HEK293 (cell line): ENCODE results near the gene DNAH8.

Experiments
- CTCF ChIA-PET: fragments of 350-600 bp; formaldehyde crosslinking; extraction: SDS; loops from one replicate; lab custom pipeline; 2021; ENCODE audit warnings: antibody characterized with exemption; lab: Yijun Ruan, JAX
- POLR2A ChIA-PET: fragments of 300-600 bp; formaldehyde crosslinking; extraction: SDS; loops from one replicate; lab custom pipeline; 2020; ENCODE audit warnings: antibody characterized with exemption, inconsistent platforms; lab: Yijun Ruan, JAX
- H3K27ac ChIP-seq: fragments of 200-500 bp; sonication (Bioruptor generic); 2 replicates; pipeline ENCODE4 v1.5.1; 2014; ENCODE audit warnings: low read depth, low read length, control low read depth, inconsistent platforms; ENCODE audit errors: extremely low read depth
- H3K36me3 ChIP-seq, 2 experiments: fragments of 200-500 bp in 1 of 2; sonication (Bioruptor generic) in 1 of 2; 1 replicate in 1 of 2; 2 replicates in 1 of 2; pipeline ENCODE4 v1.5.1; 2014 to 2017; ENCODE audit warnings: inconsistent platforms in 2 of 2, low read length in 2 of 2; ENCODE audit not compliant: control insufficient read depth in 2 of 2, insufficient read depth in 1 of 2
- H3K4me1 ChIP-seq: fragments of 200-500 bp; sonication (Bioruptor generic); 2 replicates; pipeline ENCODE4 v1.5.1; 2014; ENCODE audit warnings: mild to moderate bottlenecking, low read length, inconsistent platforms; ENCODE audit not compliant: control insufficient read depth, insufficient read depth
- H3K4me3 ChIP-seq: 2 replicates; pipeline ENCODE4 v1.5.1; 2011; ENCODE audit warnings: low read depth, mild to moderate bottlenecking, control low read depth, low read length, moderate library complexity
- H3K9me3 ChIP-seq: fragments of 200-500 bp; sonication (Bioruptor generic); 2 replicates; pipeline ENCODE4 v1.5.1; 2014; ENCODE audit warnings: low read depth, low read length, inconsistent platforms; ENCODE audit not compliant: control insufficient read depth, insufficient read depth
- BCL11B ChIP-seq: fragments of 450-650 bp; formaldehyde crosslinking; IDR thresholded peaks from 2 replicates; pipeline ENCODE4 v1.5.1; 2016; ENCODE audit warnings: low read depth, missing biosample characterization, missing genetic modification characterization
- FEZF1 ChIP-seq: fragments of 450-650 bp; formaldehyde crosslinking; IDR thresholded peaks from 2 replicates; pipeline ENCODE4 v1.5.1; 2016; ENCODE audit warnings: missing biosample characterization, missing genetic modification characterization
- OSR2 ChIP-seq: fragments of 450-650 bp; formaldehyde crosslinking; IDR thresholded peaks from 2 replicates; pipeline ENCODE4 v1.5.1; 2016; ENCODE audit warnings: missing biosample characterization, missing genetic modification characterization
- OVOL3 ChIP-seq: fragments of 450-650 bp; formaldehyde crosslinking; IDR thresholded peaks from 2 replicates; pipeline ENCODE4 v1.5.1; 2016; ENCODE audit warnings: missing biosample characterization, missing genetic modification characterization
- PRDM1 ChIP-seq: fragments of 450-650 bp; formaldehyde crosslinking; IDR thresholded peaks from 2 replicates; pipeline ENCODE4; 2016; ENCODE audit warnings: missing biosample characterization, missing genetic modification characterization
- SCRT2 ChIP-seq: fragments of 450-650 bp; formaldehyde crosslinking; IDR thresholded peaks from 2 replicates; pipeline ENCODE4 v1.5.1; 2016; ENCODE audit warnings: missing biosample characterization, missing genetic modification characterization
- WT1 ChIP-seq: fragments of 450-650 bp; formaldehyde crosslinking; IDR thresholded peaks from 2 replicates; pipeline ENCODE4 v1.5.1; 2016; ENCODE audit warnings: missing biosample characterization, missing genetic modification characterization
- ZBTB21 ChIP-seq: fragments of 450-650 bp; formaldehyde crosslinking; IDR thresholded peaks from 2 replicates; pipeline ENCODE4 v1.5.1; 2017; ENCODE audit warnings: missing biosample characterization, missing genetic modification characterization
- ZFP37 ChIP-seq: fragments of 450-650 bp; formaldehyde crosslinking; IDR thresholded peaks from 2 replicates; pipeline ENCODE4 v1.5.1; 2016; ENCODE audit warnings: missing biosample characterization, missing genetic modification characterization
- ZIC2 ChIP-seq: fragments of 450-650 bp; formaldehyde crosslinking; IDR thresholded peaks from 2 replicates; pipeline ENCODE4 v1.5.1; 2016; ENCODE audit warnings: missing biosample characterization, missing genetic modification characterization
- ZNF19 ChIP-seq: fragments of 450-650 bp; formaldehyde crosslinking; IDR thresholded peaks from 2 replicates; pipeline ENCODE4; 2016; ENCODE audit warnings: missing biosample characterization, missing genetic modification characterization, low read depth
- ZNF2 ChIP-seq: fragments of 450-650 bp; formaldehyde crosslinking; IDR thresholded peaks from 2 replicates; pipeline ENCODE4 v1.5.1; 2016; ENCODE audit warnings: missing biosample characterization, missing genetic modification characterization
- ZNF223 ChIP-seq: fragments of 450-650 bp; formaldehyde crosslinking; IDR thresholded peaks from 2 replicates; pipeline ENCODE4 v1.5.1; 2016; ENCODE audit warnings: missing biosample characterization, missing genetic modification characterization
- ZNF324 ChIP-seq: fragments of 450-650 bp; formaldehyde crosslinking; IDR thresholded peaks from 2 replicates; pipeline ENCODE4 v1.5.1; 2016; ENCODE audit warnings: missing biosample characterization, missing genetic modification characterization
- ZNF335 ChIP-seq: fragments of 450-650 bp; formaldehyde crosslinking; conservative IDR thresholded peaks from 2 replicates; pipeline ENCODE4 v1.5.1; 2016; ENCODE audit warnings: missing biosample characterization, missing genetic modification characterization
- ZNF596 ChIP-seq: fragments of 450-650 bp; IDR thresholded peaks from 2 replicates; pipeline ENCODE4 v1.5.0; 2018; ENCODE audit warnings: missing biosample characterization, mild to moderate bottlenecking, missing genetic modification characterization, moderate library complexity
- ZNF600 ChIP-seq: fragments of 450-650 bp; formaldehyde crosslinking; IDR thresholded peaks from 2 replicates; pipeline ENCODE4 v1.5.1; 2016; ENCODE audit warnings: missing biosample characterization, missing genetic modification characterization
- ZNF664 ChIP-seq: fragments of 450-650 bp; formaldehyde crosslinking; IDR thresholded peaks from 2 replicates; pipeline ENCODE4 v1.5.1; 2016; ENCODE audit warnings: missing biosample characterization, missing genetic modification characterization
- ZXDB ChIP-seq: fragments of 450-650 bp; formaldehyde crosslinking; IDR thresholded peaks from 2 replicates; pipeline ENCODE4 v1.5.1; 2016; ENCODE audit warnings: missing biosample characterization, missing genetic modification characterization
- TF ChIP-seq, protein P1 (sequence below): fragments of 450-650 bp; formaldehyde crosslinking; IDR thresholded peaks from 2 replicates; pipeline ENCODE4 v1.5.1; 2016; ENCODE audit warnings: missing biosample characterization, missing genetic modification characterization, borderline replicate concordance
- TF ChIP-seq, protein P2 (sequence below): fragments of 450-650 bp; formaldehyde crosslinking; IDR thresholded peaks from 2 replicates; pipeline ENCODE4 v1.5.1; 2016; ENCODE audit warnings: missing biosample characterization, missing genetic modification characterization
- TF ChIP-seq, protein P3 (sequence below): fragments of 450-650 bp; formaldehyde crosslinking; IDR thresholded peaks from 2 replicates; pipeline ENCODE4 v1.5.1; 2016; ENCODE audit warnings: missing biosample characterization, missing genetic modification characterization

Gene DNAH8

DNA sequence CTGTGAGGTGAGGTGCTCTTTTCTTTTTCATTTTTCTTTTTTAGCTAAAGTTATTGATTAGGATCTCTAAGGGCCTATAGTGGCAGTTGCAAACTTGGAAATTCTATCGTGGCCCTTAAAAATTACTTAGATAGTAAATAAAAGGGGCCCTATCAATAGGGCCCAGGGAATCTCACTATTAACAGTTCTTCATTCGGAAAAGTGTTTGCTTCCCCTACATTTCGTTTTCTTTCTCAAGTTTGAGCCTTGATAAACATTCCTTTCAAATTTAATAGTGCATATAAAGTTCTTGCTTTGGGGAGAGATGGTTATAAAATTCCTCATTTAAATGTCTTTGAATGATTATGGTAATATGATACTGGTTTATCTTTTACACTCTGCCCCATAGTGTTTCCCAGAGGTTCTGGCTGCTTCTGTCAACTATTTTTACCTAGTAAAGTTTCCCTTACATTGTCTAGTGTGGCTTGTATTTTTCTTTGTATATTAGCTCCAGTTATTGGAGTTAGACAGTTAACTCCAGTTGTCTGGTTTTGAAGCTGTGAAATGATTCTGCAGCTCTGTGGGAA, 263.1 kb downstream of the DNAH8 start (continued):
- TF ChIP-seq OVOL3 (no peak), BCL11B (tag by site-specific recombination) (peak; percentile 73; the same call in 1 of the 2 replicates), OSR2 (tag by site-specific recombination) (0 out of 2 replicates have a peak, but pooled peaks have one; percentile 37), ZNF596 (peak; percentile 31; the same call in 1 of the 2 replicates), WT1 (tag by site-specific recombination) (peak; percentile 49; the same call in 1 of the 2 replicates), ZXDB (tag by site-specific recombination) (peak; percentile 41; the same call in 1 of the 2 replicates), ZNF664 (tag by site-specific recombination) (peak; percentile 70; the same call in 1 of the 2 replicates)
- TF ChIP-seq, protein P1, sequence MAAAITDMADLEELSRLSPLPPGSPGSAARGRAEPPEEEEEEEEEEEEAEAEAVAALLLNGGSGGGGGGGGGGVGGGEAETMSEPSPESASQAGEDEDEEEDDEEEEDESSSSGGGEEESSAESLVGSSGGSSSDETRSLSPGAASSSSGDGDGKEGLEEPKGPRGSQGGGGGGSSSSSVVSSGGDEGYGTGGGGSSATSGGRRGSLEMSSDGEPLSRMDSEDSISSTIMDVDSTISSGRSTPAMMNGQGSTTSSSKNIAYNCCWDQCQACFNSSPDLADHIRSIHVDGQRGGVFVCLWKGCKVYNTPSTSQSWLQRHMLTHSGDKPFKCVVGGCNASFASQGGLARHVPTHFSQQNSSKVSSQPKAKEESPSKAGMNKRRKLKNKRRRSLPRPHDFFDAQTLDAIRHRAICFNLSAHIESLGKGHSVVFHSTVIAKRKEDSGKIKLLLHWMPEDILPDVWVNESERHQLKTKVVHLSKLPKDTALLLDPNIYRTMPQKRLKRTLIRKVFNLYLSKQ = no peak

DNA sequence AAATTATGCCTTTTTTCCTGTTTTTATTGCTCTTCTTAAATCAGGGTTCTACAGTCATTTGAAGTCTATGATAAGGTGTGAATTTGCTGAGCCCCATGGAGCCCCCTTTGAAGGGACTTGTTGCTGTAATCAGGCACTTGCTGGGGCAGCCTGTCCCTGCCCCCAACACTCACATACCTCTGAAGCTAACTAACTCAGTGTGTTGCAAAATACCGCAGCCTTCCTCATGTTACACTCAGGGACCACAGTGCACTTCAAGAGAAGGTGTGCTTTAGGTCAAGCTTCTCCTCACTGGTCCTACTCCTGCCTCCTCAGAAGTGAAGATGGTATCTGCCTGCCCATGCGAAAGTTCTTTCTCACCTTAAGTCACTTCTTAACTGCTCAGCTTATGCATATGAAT, 267.4 kb downstream of the DNAH8 start:
- H3K27ac ChIP-seq = no peak overlapping the region
- CTCF ChIA-PET = interaction anchor here (1.3 to 2.6 kb wide), 3 partner anchors 9 to 321 kb away, joined by 6 to 17 read pairs (median 12); no protein-coding TSS in a partner anchor
- TF ChIP-seq ZBTB21 (tag by site-specific recombination) (no peak), FEZF1 (tag by site-specific recombination) (0 out of 2 replicates have a peak, but pooled peaks have one; percentile 6), ZNF335 (tag by site-specific recombination) (peak; percentile 81), ZNF600 (tag by site-specific recombination) (no peak), SCRT2 (tag by site-specific recombination) (peak; percentile 32; the same call in 1 of the 2 replicates), ZNF223 (tag by site-specific recombination) (no peak)
- TF ChIP-seq, protein P2, sequence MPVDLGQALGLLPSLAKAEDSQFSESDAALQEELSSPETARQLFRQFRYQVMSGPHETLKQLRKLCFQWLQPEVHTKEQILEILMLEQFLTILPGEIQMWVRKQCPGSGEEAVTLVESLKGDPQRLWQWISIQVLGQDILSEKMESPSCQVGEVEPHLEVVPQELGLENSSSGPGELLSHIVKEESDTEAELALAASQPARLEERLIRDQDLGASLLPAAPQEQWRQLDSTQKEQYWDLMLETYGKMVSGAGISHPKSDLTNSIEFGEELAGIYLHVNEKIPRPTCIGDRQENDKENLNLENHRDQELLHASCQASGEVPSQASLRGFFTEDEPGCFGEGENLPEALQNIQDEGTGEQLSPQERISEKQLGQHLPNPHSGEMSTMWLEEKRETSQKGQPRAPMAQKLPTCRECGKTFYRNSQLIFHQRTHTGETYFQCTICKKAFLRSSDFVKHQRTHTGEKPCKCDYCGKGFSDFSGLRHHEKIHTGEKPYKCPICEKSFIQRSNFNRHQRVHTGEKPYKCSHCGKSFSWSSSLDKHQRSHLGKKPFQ = peak; percentile 45; the same call in 1 of the 2 replicates
- TF ChIP-seq, protein P3, sequence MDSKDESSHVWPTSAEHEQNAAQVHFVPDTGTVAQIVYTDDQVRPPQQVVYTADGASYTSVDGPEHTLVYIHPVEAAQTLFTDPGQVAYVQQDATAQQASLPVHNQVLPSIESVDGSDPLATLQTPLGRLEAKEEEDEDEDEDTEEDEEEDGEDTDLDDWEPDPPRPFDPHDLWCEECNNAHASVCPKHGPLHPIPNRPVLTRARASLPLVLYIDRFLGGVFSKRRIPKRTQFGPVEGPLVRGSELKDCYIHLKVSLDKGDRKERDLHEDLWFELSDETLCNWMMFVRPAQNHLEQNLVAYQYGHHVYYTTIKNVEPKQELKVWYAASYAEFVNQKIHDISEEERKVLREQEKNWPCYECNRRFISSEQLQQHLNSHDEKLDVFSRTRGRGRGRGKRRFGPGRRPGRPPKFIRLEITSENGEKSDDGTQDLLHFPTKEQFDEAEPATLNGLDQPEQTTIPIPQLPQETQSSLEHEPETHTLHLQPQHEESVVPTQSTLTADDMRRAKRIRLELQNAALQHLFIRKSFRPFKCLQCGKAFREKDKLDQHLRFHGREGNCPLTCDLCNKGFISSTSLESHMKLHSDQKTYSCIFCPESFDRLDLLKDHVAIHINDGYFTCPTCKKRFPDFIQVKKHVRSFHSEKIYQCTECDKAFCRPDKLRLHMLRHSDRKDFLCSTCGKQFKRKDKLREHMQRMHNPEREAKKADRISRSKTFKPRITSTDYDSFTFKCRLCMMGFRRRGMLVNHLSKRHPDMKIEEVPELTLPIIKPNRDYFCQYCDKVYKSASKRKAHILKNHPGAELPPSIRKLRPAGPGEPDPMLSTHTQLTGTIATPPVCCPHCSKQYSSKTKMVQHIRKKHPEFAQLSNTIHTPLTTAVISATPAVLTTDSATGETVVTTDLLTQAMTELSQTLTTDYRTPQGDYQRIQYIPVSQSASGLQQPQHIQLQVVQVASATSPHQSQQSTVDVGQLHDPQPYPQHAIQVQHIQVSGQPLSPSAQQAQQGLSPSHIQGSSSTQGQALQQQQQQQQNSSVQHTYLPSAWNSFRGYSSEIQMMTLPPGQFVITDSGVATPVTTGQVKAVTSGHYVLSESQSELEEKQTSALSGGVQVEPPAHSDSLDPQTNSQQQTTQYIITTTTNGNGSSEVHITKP (tag by site-specific recombination) = peak; percentile 53; the same call in 1 of the 2 replicates
- peaks cover 18% of the 10 kb centered on the region for H3K4me1 ChIP-seq
- H3K36me3 ChIP-seq = no peaks in the 10 kb centered on the region
- H3K9me3 ChIP-seq = no peaks in the 10 kb centered on the region
- H3K4me3 ChIP-seq = no peak overlapping the region
- POLR2A ChIA-PET = no interaction called here

DNA sequence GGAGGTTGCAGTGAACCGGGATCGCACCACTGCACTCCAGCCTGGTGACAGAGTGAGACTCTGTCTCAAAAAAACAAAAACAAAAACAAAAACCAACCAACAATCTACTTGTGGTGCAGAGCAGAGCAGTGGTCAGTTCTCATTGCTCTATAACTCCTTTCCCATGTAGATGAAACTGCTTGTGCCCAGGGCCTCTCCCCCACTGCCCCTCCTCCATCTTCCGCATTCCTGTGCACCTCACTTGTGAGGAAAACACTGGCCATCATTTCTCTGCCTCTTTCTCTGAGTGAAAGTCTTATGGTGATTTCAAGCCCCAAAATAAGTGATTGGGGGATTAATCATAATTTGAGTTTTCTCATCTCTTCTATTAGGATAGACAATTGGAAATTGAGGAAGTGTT, 269.6 kb downstream of the DNAH8 start:
- Histone ChIP-seq H3K27ac (no peak overlapping the region), H3K9me3 (no peaks in the 10 kb centered on the region), H3K36me3 (no peaks in the 10 kb centered on the region), H3K4me3 (no peak overlapping the region), H3K4me1 (peaks cover 2% of the 10 kb centered on the region; the same call in 1 of the 2 replicates)
- CTCF ChIA-PET = interaction anchor here (0.9 to 2.6 kb wide), 3 partner anchors 11 to 112 kb away, joined by 3 to 17 read pairs (median 5); no protein-coding TSS in a partner anchor
- POLR2A ChIA-PET = no interaction called here
- no peak for TF ChIP-seq ZNF324 (tag by site-specific recombination)
- TF ChIP-seq ZNF2 (tag by site-specific recombination) = no peak
- no peak for TF ChIP-seq ZFP37 (tag by site-specific recombination)
- TF ChIP-seq PRDM1 (tag by site-specific recombination) = 0 out of 2 replicates have a peak, but pooled peaks have one; percentile 34
- no peak for TF ChIP-seq ZNF19 (tag by site-specific recombination)
- no peak for TF ChIP-seq ZIC2
